SK-N-SH (cell line): ENCODE data around the gene HELT.
"Not testable (repeated sequence)": the region's sequence is repeated elsewhere in the genome, so short reads cannot be mapped to it uniquely, and the experiment has no call there.

Experiments used
- CTCF ChIP-seq: fragments of 200-600 bp; sonication (generic); IDR thresholded peaks from 2 replicates; pipeline ENCODE4 v1.6.1; 2017; ENCODE audit warnings: antibody characterized with exemption, mild to moderate bottlenecking, moderate library complexity
- ELF1 ChIP-seq: IDR thresholded peaks from 2 replicates; pipeline ENCODE4 v1.4.0; 2012
- FOSL2 ChIP-seq: IDR thresholded peaks from 2 replicates; pipeline ENCODE4 v1.4.0; 2012; ENCODE audit warnings: low read depth, mild to moderate bottlenecking, moderate library complexity, borderline replicate concordance
- MAX ChIP-seq: IDR thresholded peaks from 2 replicates; pipeline ENCODE4 v1.4.0; 2012; ENCODE audit warnings: low read depth
- NRF1 ChIP-seq: IDR thresholded peaks from 2 replicates; pipeline ENCODE4 v1.6.1; 2012; ENCODE audit warnings: low read depth, mild to moderate bottlenecking, low read length
- POLR2AphosphoS5 ChIP-seq: IDR thresholded peaks from 2 replicates; pipeline ENCODE4 v1.6.1; 2012; ENCODE audit warnings: low read depth, low read length
- RCOR1 ChIP-seq: fragments of 150-350 bp; IDR thresholded peaks from 2 replicates; pipeline ENCODE4 v1.6.1; 2017; ENCODE audit warnings: antibody characterized with exemption, low read length
- REST ChIP-seq: IDR thresholded peaks from 2 replicates; pipeline ENCODE4 v1.6.1; 2012; ENCODE audit warnings: mild to moderate bottlenecking, low read depth, low read length, moderate library complexity
- RFX5 ChIP-seq: IDR thresholded peaks from 2 replicates; pipeline ENCODE4 v1.6.1; 2012; ENCODE audit warnings: mild to moderate bottlenecking, improper control_type of control experiment, low read length
- USF1 ChIP-seq: IDR thresholded peaks from 2 replicates; pipeline ENCODE4 v1.4.0; 2012; ENCODE audit warnings: low read depth, borderline replicate concordance
- USF2 ChIP-seq: fragments of 150-350 bp; IDR thresholded peaks from 2 replicates; pipeline ENCODE4 v1.6.1; 2017; ENCODE audit warnings: antibody characterized with exemption, low read length, low read depth, borderline replicate concordance

- TF ChIP-seq RFX5, POLR2AphosphoS5, CTCF, USF1, REST, NRF1, ELF1, RCOR1, FOSL2, MAX, USF2: not testable (repeated sequence)
Observed at GRCh38 chr4:184997656-184998055, 20.6 kb upstream of the HELT start.
